Adrenal gland (tissue), 5 donors: ENCODE measurements around the gene FCER2.

Source experiments
- POLR2A ChIP-seq, 2 donors: fragments of 450-650 bp; IDR thresholded peaks; one replicate each; pipeline ENCODE4 v1.6.1; 2017; ENCODE audit warnings: antibody characterized with exemption in 2 of 2, mild to moderate bottlenecking in 2 of 2, moderate library complexity in 1 of 2
- TF ChIP-seq, protein P1 (sequence below), 6 experiments: fragments of 450-650 bp in 4 of 6; fragments of 200-600 bp in 2 of 6; sonication (generic) in 1 of 6; IDR thresholded peaks; 1 replicate in 5 of 6; 2 replicates in 1 of 6; pipeline versions ENCODE4 v1.5.1 to v1.8.0; 2016 to 2021; ENCODE audit warnings: antibody characterized with exemption in 6 of 6, mild to moderate bottlenecking in 2 of 6, moderate library complexity in 1 of 6
- donor health status: DM: no; HTN: no; CAD: no.

GRCh38 chr19:7748171-7748570 lies 46.2 kb upstream of the FCER2 start:
- TF ChIP-seq, protein P1, sequence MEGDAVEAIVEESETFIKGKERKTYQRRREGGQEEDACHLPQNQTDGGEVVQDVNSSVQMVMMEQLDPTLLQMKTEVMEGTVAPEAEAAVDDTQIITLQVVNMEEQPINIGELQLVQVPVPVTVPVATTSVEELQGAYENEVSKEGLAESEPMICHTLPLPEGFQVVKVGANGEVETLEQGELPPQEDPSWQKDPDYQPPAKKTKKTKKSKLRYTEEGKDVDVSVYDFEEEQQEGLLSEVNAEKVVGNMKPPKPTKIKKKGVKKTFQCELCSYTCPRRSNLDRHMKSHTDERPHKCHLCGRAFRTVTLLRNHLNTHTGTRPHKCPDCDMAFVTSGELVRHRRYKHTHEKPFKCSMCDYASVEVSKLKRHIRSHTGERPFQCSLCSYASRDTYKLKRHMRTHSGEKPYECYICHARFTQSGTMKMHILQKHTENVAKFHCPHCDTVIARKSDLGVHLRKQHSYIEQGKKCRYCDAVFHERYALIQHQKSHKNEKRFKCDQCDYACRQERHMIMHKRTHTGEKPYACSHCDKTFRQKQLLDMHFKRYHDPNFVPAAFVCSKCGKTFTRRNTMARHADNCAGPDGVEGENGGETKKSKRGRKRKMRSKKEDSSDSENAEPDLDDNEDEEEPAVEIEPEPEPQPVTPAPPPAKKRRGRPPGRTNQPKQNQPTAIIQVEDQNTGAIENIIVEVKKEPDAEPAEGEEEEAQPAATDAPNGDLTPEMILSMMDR (IDR thresholded peaks at IDR 0.05), result no peak
- TF ChIP-seq POLR2A (IDR thresholded peaks at IDR 0.05), result no peak
